Keratinocyte (primary cell): ENCODE measurements around the gene SIK3. TPM values are rescaled to one million over a fixed set of nuclear protein-coding genes. Genes with fewer than 3 reads are reported as not detected.

Experiments
- DNase-seq: peaks from one replicate; pipeline ENCODE4 v3.0.0-alpha.2; 2011; ENCODE audit warnings: low read depth, missing footprints, low spot score
- FAIRE-seq: peaks from 2 replicates; lab custom pipeline; 2011; peaks lifted over from hg19 to GRCh38; lab: Jason Lieb, UNC
- H2AFZ ChIP-seq: 2 replicates; pipeline ENCODE4 v1.6.0; 2012; ENCODE audit warnings: low read length, control low read depth, inconsistent platforms; ENCODE audit not compliant: control insufficient read depth
- H3K27ac ChIP-seq: 2 replicates; pipeline ENCODE4 v1.5.1; 2011; ENCODE audit warnings: low read length; ENCODE audit not compliant: control insufficient read depth, insufficient read depth
- H3K27me3 ChIP-seq: 3 replicates; pipeline ENCODE4 v1.6.0; 2011; ENCODE audit warnings: low read length; ENCODE audit not compliant: control insufficient read depth, insufficient read depth; ENCODE audit errors: extremely low read depth
- H3K36me3 ChIP-seq, 2 experiments: 2 replicates in 1 of 2; 3 replicates in 1 of 2; pipeline ENCODE4 v1.5.1; 2011; ENCODE audit warnings: low read length in 2 of 2, mild to moderate bottlenecking in 1 of 2; ENCODE audit not compliant: control insufficient read depth in 2 of 2, insufficient read depth in 2 of 2; ENCODE audit errors: extremely low read depth in 1 of 2
- H3K4me1 ChIP-seq: 3 replicates; pipeline ENCODE4 v1.5.1; 2011; ENCODE audit warnings: low read length; ENCODE audit not compliant: control insufficient read depth, insufficient read depth; ENCODE audit errors: extremely low read depth
- H3K4me2 ChIP-seq: 3 replicates; pipeline ENCODE4 v1.6.0; 2011; ENCODE audit warnings: low read depth, low read length; ENCODE audit not compliant: control insufficient read depth, insufficient read depth; ENCODE audit errors: extremely low read depth
- H3K4me3 ChIP-seq, 3 experiments: fragments of 200-600 bp in 1 of 3; sonication (generic) in 1 of 3; 2 replicates in 2 of 3; 3 replicates in 1 of 3; pipeline ENCODE4 v1.5.1; 2011 to 2016; ENCODE audit warnings: low read length in 3 of 3, mild to moderate bottlenecking in 3 of 3, control low read depth in 2 of 3, inconsistent platforms in 1 of 3, low read depth in 1 of 3, mixed read lengths in 1 of 3, mixed run types in 1 of 3, moderate library complexity in 1 of 3; ENCODE audit not compliant: control insufficient read depth in 2 of 3, insufficient read depth in 2 of 3; ENCODE audit errors: extremely low read depth in 1 of 3
- H3K79me2 ChIP-seq: 2 replicates; pipeline ENCODE4 v1.6.0; 2012; ENCODE audit warnings: low read length; ENCODE audit not compliant: control insufficient read depth, insufficient read depth
- H3K9ac ChIP-seq: 3 replicates; pipeline ENCODE4 v1.6.0; 2011; ENCODE audit warnings: low read length; ENCODE audit not compliant: control insufficient read depth, insufficient read depth; ENCODE audit errors: extremely low read depth
- H3K9me1 ChIP-seq: 3 replicates; pipeline ENCODE4 v1.6.0; 2011; ENCODE audit warnings: low read length; ENCODE audit not compliant: control insufficient read depth, insufficient read depth; ENCODE audit errors: extremely low read depth
- H3K9me3 ChIP-seq: 2 replicates; pipeline ENCODE4 v1.5.1; 2012; ENCODE audit warnings: low read depth, low read length; ENCODE audit not compliant: control insufficient read depth
- H4K20me1 ChIP-seq: 3 replicates; pipeline ENCODE4 v1.6.0; 2011; ENCODE audit warnings: low read length; ENCODE audit not compliant: control insufficient read depth, insufficient read depth; ENCODE audit errors: extremely low read depth
- CTCF ChIP-seq, 3 experiments: IDR thresholded peaks in 1 of 3; conservative IDR thresholded peaks in 1 of 3; optimal IDR thresholded peaks in 1 of 3; 2 replicates in 2 of 3; 3 replicates in 1 of 3; pipeline versions ENCODE3 to v1.5.1; 2011; ENCODE audit warnings: low read length in 3 of 3, mild to moderate bottlenecking in 3 of 3, moderate library complexity in 2 of 3, control low read depth in 1 of 3, inconsistent platforms in 1 of 3; ENCODE audit not compliant: insufficient read depth in 2 of 3; ENCODE audit errors: extremely low read depth in 1 of 3
- EZH2 ChIP-seq: IDR thresholded peaks from one replicate; pipeline ENCODE4 v1.6.1; 2012; ENCODE audit warnings: inconsistent platforms, mild to moderate bottlenecking, low read length, moderate library complexity
- dilution Hi-C: fragments of 300-500 bp; cut with MboI; formaldehyde crosslinking; loops from one replicate; pipeline ENCODE4 v1.7.0; 2020; ENCODE audit warnings: low sequenced_read_pairs; ENCODE audit not compliant: extremely low pct_ligation_motif_present
- polyA plus RNA-seq, 5 experiments: library from polyadenylated mRNA; depleted of rRNA in 3 of 5; stranded (reverse) in 3 of 5; stranded (forward) in 1 of 5; unstranded in 1 of 5; fragments of >200 nt; gene quantifications; 1 replicate in 1 of 5; 2 replicates in 3 of 5; 3 replicates in 1 of 5; pipeline versions ENCODE4 v1.2.1 to v1.2.3, GENCODE V29; 2011 to 2012; ENCODE audit warnings: missing spikeins in 2 of 5, low read depth in 1 of 5, low replicate concordance in 1 of 5

SIK3 gene
- polyA plus RNA-seq, 1 donor (not counting 4 experiments of a cell fraction or from before 2014, with no cell fraction given): 8.2 TPM

- no peak for TF ChIP-seq EZH2
- no peak for TF ChIP-seq CTCF (optimal IDR thresholded peaks at IDR 0.05 in 1 of 3, IDR thresholded peaks at IDR 0.05 in 1 of 3, conservative IDR thresholded peaks at IDR 0.05 in 1 of 3; ENCODE audit: extremely low read depth in 1 of 3, insufficient read depth in 2 of 3, low read length in 3 of 3)
- dilution Hi-C loops: no loop called here
- no peak overlapping the region for H3K4me3 ChIP-seq
- H4K20me1 ChIP-seq: no peaks in the 10 kb centered on the region
- H3K9ac ChIP-seq: no peak overlapping the region
- no peaks in the 10 kb centered on the region for H3K79me2 ChIP-seq
- H3K4me1 ChIP-seq: peaks cover 4% of the 10 kb centered on the region
- H3K27me3 ChIP-seq: no peaks in the 10 kb centered on the region
- H3K36me3 ChIP-seq: no peaks in the 10 kb centered on the region
- no peak overlapping the region for H3K4me2 ChIP-seq
- H3K9me3 ChIP-seq: no peaks in the 10 kb centered on the region
- DNase-seq (no peak), FAIRE-seq (no peak)
- H3K27ac ChIP-seq: no peak overlapping the region
- no peaks in the 10 kb centered on the region for H3K9me1 ChIP-seq
- no peak overlapping the region for H2AFZ ChIP-seq
These were observed 265.6 kb downstream of the SIK3 start for GRCh38 chr11:116832350-116833290.

- FAIRE-seq: no peak
- Histone ChIP-seq H2AFZ (no peak overlapping the region), H4K20me1 (no peaks in the 10 kb centered on the region), H3K9me3 (no peaks in the 10 kb centered on the region), H3K27me3 (no peaks in the 10 kb centered on the region), H3K36me3 (no peaks in the 10 kb centered on the region), H3K9me1 (no peaks in the 10 kb centered on the region), H3K9ac (no peak overlapping the region), H3K79me2 (no peaks in the 10 kb centered on the region), H3K4me3 (no peak overlapping the region), H3K4me2 (no peak overlapping the region), H3K4me1 (peaks cover 4% of the 10 kb centered on the region), H3K27ac (no peak overlapping the region)
- TF ChIP-seq EZH2 (no peak), CTCF (optimal IDR thresholded peaks at IDR 0.05 in 1 of 3, IDR thresholded peaks at IDR 0.05 in 1 of 3, conservative IDR thresholded peaks at IDR 0.05 in 1 of 3; ENCODE audit: extremely low read depth in 1 of 3, insufficient read depth in 2 of 3, low read length in 3 of 3) (no peak)
- dilution Hi-C loops: no loop called here
- DNase-seq: no peak
These were observed 266.4 kb downstream of the SIK3 start for GRCh38 chr11:116831790-116832349.
